ENCODE measurements around the gene CX3CR1. TPM values are rescaled to one million over a fixed set of nuclear protein-coding genes. Genes with fewer than 3 reads are reported as not detected.

CX3CR1 gene
- total and polyA plus RNA-seq, 9 of the 15 experiments (the other 6 are each of a cell fraction or from before 2014, with no cell fraction given): 0.03 to 0.21 TPM; not detected in 7

DNA sequence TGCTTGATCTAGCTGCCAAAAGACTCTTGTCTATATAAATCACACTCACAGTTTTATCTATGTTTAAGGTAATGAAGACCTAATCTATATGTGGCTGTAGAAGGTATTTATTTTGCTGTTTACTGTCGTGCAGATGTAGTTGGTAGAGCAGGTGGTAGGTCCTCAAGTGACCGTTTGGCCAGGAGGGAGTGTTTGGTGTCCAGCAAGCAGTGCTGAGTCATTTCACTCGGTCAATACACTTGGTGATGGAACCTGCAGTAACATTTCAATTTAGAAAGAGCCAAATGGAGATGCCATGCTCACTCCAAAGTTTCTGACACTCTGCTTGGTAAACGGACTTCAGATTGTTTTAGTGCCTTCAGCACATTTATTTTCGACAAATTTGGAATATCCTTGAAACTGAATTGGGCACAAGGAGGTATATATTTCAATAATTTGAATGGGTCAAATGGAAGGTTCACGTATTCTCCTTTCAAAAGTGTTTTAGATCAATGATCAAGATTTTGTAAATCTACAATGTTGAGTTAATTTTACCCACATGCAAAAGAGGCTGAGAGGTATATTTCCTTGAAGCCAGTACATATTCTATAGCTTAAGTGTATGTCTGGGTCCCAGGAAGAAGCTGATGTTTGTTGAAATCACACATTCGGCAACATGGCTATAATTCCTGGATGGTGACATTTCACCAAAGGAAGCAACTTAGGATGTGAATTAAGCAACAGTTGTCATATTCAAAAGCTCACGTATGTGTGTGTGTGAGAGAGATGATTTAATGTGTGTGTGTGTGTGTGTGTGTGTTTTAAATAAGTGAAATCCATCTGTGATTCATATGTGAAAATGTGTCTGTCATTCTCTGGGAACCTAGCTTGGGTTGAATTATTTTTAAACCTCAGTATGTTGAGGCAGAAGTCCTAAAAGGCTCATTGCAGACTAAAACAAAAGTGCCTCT, 7.7 kb upstream of the CX3CR1 start:
- no TSS peak for BruUV-seq (replicated peaks)
- Histone ChIP-seq H3K27me3 (ENCODE audit: control insufficient read depth in 2 of 2, insufficient read depth in 2 of 2, low read length in 2 of 2) (peaks cover 0 to under 1% of the 10 kb centered on the region in 2 experiments; a peak in 1 of 5 replicates), H3K9me3 (replicated peaks; ENCODE audit: control insufficient read depth, insufficient read depth, low read depth, low read length) (no peaks in the 10 kb centered on the region), H3K4me2 (ENCODE audit: insufficient read depth, low read length) (peak overlapping the region; percentile 16; the same call in 1 of the 2 replicates), H3K36me3 (ENCODE audit: control insufficient read depth, insufficient read depth, low read length) (no peaks in the 10 kb centered on the region), H3K27ac (ENCODE audit: extremely low read depth, low read depth, low read length) (no peak overlapping the region), H3K79me2 (ENCODE audit: control insufficient read depth, insufficient read depth, low read length) (no peaks in the 10 kb centered on the region), H3K9me1 (ENCODE audit: control insufficient read depth, insufficient read depth, low read length) (no peaks in the 10 kb centered on the region), H2AFZ (ENCODE audit: low read depth, low read length) (peak overlapping the region; percentile 13), H3K9ac (ENCODE audit: insufficient read depth in 1 of 2, low read depth in 2 of 2, low read length in 2 of 2) (no peak overlapping the region), H3K4me1 (replicated peaks in 1 of 2; ENCODE audit: control insufficient read depth in 2 of 2, insufficient read depth in 2 of 2, low read length in 2 of 2) (peaks cover 3 to 21% of the 10 kb centered on the region in 2 experiments; a peak in 3 of 5 replicates), H3K4me3 (no peak overlapping the region), H4K20me1 (replicated peaks; ENCODE audit: control insufficient read depth, insufficient read depth, low read length) (no peaks in the 10 kb centered on the region)
- peak; percentile 55 for FAIRE-seq
- in situ Hi-C loops (cut with MboI) (loop anchor here (5.0 kb wide), 2 partner anchors 100 to 160 kb away; no protein-coding TSS in a partner anchor), intact Hi-C loops (cut with micrococcal nuclease) (loop anchor here (1.0 to 2.0 kb wide), 6 partner anchors 79 to 287 kb away; no protein-coding TSS in a partner anchor)
- DNase-seq (ENCODE audit: extremely low read depth in 1 of 4, low spot score in 3 of 4): peak; percentile 37 to 64 (median 51)
- CTCF ChIA-PET (ENCODE audit: low intra/inter-chr PET ratio): interaction anchor here (0.6 to 3.8 kb wide), 10 partner anchors 63 to 211 kb away, joined by 3 to 63 read pairs (median 4); no protein-coding TSS in a partner anchor
- peak; percentile 73 for ATAC-seq
- POLR2A ChIA-PET: interaction anchor here (0.6 to 2.0 kb wide), 15 partner anchors 10 to 839 kb away, joined by 3 to 17 read pairs (median 4); partner anchors contain the start of genes RPSA and XIRP1
- 17% methylated on average over 8 of the region's 8 CpGs for WGBS (ENCODE audit: insufficient coverage, low coverage, missing lambda C conversion rate)
- TF ChIP-seq POLR2H (tag; IDR thresholded peaks at IDR 0.05; ENCODE audit: low read depth): peak; percentile 14; the same call in 1 of the 2 replicates
- TF ChIP-seq, protein P1, sequence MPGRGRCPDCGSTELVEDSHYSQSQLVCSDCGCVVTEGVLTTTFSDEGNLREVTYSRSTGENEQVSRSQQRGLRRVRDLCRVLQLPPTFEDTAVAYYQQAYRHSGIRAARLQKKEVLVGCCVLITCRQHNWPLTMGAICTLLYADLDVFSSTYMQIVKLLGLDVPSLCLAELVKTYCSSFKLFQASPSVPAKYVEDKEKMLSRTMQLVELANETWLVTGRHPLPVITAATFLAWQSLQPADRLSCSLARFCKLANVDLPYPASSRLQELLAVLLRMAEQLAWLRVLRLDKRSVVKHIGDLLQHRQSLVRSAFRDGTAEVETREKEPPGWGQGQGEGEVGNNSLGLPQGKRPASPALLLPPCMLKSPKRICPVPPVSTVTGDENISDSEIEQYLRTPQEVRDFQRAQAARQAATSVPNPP (IDR thresholded peaks at IDR 0.05; ENCODE audit: borderline replicate concordance, insufficient read depth, insufficient read length): no peak
- TF ChIP-seq ARID1B (IDR thresholded peaks at IDR 0.05): peak; percentile 6; the same call in 1 of the 2 replicates
- peak; percentile 35; the same call in 1 of the 2 replicates for TF ChIP-seq MYBL2 (IDR thresholded peaks at IDR 0.05; ENCODE audit: low read depth)
- TF ChIP-seq MYBL2 (CRISPR knock-in tag; IDR thresholded peaks at IDR 0.05; ENCODE audit: borderline replicate concordance): no peak
- TF ChIP-seq ZFX (CRISPR knock-in tag; IDR thresholded peaks at IDR 0.05): no peak
- TF ChIP-seq CCAR2 (IDR thresholded peaks at IDR 0.05; ENCODE audit: low read depth, low read length): no peak
- TF ChIP-seq DMBX1 (CRISPR knock-in tag; IDR thresholded peaks at IDR 0.05; ENCODE audit: borderline replicate concordance): peak; percentile 83; the same call in 1 of the 2 replicates
- peak; percentile 65; the same call in 1 of the 2 replicates for TF ChIP-seq NFE2L1 (tag; IDR thresholded peaks at IDR 0.05; ENCODE audit: borderline replicate concordance, low read depth)
- no peak for TF ChIP-seq ERF (CRISPR knock-in tag; IDR thresholded peaks at IDR 0.05)
- TF ChIP-seq, protein P2, sequence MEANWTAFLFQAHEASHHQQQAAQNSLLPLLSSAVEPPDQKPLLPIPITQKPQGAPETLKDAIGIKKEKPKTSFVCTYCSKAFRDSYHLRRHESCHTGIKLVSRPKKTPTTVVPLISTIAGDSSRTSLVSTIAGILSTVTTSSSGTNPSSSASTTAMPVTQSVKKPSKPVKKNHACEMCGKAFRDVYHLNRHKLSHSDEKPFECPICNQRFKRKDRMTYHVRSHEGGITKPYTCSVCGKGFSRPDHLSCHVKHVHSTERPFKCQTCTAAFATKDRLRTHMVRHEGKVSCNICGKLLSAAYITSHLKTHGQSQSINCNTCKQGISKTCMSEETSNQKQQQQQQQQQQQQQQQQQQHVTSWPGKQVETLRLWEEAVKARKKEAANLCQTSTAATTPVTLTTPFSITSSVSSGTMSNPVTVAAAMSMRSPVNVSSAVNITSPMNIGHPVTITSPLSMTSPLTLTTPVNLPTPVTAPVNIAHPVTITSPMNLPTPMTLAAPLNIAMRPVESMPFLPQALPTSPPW (CRISPR knock-in tag; IDR thresholded peaks at IDR 0.05): 0 out of 2 replicates have a peak, but pooled peaks have one; percentile 24
- peak; percentile 83 for TF ChIP-seq MAFK (IDR thresholded peaks at IDR 0.05; ENCODE audit: low read length)
- TF ChIP-seq ZNF583 (CRISPR knock-in tag; IDR thresholded peaks at IDR 0.05): no peak
